Embryonic facial prominence (tissue), 1 donor: Measurements from ENCODE around the gene TIPIN.
"Not testable (repeated sequence)": the region's sequence is repeated elsewhere in the genome, so short reads cannot be mapped to it uniquely, and the experiment has no call there.

Experiments used
- DNase-seq: peaks from one replicate; pipeline ENCODE4 v3.0.0-alpha.2; 2016; ENCODE audit errors: extremely low spot score

The TIPIN gene, protein sequence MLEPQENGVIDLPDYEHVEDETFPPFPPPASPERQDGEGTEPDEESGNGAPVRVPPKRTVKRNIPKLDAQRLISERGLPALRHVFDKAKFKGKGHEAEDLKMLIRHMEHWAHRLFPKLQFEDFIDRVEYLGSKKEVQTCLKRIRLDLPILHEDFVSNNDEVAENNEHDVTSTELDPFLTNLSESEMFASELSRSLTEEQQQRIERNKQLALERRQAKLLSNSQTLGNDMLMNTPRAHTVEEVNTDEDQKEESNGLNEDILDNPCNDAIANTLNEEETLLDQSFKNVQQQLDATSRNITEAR

DNA sequence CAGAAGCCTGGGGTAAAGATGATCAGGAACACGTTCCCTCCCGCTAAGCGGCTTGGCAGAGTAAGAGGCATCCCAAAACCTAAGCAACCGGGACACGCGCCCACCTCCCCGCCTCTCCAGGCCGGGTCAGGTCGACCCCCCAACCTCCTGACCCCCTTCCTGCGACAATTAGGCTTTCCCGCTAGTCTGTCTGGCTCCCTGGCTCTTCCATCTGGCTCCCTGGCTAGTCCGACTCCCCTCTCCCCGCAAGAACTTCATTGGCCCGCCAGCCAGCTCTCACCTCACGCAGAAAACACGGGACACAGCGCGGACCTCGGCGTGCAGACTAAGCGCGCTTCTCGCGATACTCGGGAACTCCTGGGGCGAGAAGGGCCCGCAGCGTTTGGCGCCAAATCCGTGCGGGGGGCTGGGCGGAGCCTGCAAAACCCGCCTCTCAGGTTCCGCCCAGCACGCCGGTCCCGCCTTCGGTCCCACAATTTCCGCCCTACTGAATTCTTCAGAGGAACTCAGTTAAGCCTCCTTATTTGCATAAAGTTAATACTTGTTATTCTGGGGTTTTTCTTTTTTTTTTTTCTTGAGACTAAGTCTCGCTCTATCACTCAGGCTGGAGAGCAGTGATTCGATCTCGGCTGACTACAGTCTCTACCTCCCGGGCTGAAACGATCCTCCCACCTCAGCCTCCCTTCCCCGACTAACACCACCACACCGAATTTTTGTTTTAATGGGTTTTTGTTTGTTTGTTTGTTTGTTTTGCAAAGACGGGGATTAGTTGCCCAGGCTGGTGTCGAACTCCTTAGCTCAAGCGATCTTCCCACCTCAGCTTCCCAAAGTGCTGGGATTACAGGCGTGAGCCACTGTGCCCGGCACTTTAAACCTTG is at the start of gene TIPIN:
Gene TIPIN (minus strand): TSS at position 327 of the 878 bp plus-strand sequence. CDS start 3,738 bp downstream, outside the sequence.
- DNase-seq = peak; percentile 90

DNA sequence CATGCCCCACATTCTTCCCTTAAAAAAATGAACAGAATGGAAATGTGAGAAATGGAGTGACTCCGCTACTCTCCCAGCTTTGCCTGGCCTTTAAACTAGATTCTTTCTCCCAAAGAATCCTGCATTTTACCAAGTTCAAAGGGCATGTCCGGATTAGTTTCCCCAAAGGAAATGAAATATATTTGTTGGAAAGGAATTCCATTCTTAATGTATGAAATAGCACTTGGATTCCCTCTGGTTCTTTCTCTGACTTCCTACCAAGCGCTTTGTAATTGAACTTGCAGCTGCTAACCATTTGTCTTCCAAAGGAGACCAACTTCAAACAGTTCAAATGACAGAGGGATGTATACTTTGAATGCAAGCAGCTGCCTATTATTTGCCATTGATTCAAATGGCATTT is 49.1 kb upstream of the TIPIN start:
- DNase-seq = no peak

DNA sequence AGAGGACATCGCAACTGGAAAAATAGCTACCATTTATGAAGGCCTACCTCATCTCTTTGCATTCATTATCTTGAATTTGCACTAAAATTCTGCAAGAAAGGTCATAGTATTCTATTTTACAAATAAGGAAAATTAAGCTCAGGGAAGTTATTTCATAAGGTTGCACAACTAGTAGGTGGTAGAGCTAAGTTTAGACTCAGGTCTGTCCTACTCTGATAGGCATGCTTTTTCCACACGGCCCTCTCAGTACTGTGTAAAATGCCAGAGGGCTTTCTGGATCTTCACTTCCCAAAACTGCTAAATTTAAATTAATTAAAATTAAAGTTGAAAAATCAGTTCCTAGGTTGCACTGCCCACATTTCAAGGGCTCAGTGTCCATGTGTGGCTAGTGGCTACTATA is 48.5 kb upstream of the TIPIN start:
- DNase-seq = no peak

DNA sequence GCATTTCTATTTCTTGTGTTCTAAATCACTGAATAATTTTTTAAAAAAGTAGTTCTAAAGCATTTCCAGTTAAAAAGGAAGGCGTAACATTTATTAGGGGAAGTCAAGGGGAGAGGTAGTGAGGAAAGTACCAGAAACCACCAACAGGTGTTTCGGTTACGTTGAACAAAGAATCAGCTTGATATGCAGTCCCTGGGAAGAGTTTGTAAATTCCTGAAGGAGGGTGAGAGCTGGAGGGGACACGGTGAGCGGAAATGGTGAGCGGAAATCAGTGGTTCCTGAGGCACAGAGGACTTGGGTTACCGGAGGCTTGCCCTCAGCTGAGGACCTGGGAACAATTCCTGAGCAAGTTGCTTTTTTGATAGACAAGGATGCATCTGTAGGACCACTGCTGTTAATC is 48.0 kb upstream of the TIPIN start:
- no peak for DNase-seq

DNA sequence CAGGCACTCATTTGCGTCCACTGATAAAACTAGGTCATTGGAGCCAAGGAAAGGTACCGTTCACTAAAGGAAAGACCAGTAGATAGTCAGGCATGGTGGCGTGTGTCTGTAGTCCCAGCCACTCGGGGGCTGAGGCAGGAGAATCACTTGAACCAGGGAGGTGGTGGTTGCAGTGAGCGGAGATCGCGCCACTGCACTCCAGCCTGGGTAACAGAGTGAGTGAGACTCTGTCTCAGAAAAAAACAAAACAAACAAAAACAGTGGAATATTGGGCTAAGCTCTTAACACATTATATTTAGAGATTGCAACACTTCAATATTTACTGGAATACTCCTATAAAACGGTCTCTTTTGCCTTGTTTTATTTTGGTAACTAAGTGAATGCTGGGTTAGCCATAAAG is 47.6 kb upstream of the TIPIN start:
- no peak for DNase-seq

DNA sequence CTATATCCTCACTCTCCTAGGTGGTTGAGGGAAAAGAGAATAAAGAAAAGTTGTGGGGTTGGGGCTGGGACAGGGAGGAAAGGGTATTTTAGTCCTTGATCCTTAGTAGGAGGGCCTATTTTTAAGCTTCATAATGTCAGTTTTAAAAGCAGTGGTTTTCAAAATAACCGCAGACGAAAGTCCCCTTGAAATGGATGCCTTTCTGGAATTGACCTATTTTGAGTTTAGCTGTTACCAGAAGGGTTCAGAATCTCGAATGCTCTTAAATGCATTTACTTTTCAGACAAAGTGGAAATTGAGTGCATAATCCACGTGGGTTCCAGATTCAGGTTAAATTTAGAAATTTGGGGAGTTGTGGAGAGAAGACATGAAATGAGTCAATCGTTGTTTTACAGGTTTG is 46.8 kb upstream of the TIPIN start:
- no peak for DNase-seq

DNA sequence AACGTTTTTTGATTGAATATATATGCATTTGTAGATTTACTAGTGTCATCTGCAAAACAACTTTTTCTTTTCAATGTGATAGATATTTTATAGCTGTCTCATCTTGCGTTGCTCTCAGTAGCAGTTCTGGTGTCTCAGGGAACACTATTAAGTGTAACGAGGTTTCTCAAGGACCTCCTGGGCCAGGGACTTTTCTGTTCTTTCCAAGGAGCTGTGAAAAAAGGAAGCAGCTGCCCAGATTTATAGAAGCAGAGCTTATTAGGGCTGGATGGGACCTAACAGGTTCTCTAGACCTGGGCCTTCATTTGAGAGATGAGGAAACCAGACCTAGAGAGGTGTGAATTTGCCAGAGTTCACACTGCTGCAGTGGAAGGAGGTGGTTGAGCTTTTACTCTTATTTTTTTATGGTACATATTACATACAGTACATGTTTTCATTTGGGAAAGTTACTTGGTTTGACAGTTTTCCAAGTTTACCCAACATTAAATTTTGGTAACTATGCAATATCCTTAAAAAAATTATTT is 46.3 kb upstream of the TIPIN start:
- DNase-seq = no peak

DNA sequence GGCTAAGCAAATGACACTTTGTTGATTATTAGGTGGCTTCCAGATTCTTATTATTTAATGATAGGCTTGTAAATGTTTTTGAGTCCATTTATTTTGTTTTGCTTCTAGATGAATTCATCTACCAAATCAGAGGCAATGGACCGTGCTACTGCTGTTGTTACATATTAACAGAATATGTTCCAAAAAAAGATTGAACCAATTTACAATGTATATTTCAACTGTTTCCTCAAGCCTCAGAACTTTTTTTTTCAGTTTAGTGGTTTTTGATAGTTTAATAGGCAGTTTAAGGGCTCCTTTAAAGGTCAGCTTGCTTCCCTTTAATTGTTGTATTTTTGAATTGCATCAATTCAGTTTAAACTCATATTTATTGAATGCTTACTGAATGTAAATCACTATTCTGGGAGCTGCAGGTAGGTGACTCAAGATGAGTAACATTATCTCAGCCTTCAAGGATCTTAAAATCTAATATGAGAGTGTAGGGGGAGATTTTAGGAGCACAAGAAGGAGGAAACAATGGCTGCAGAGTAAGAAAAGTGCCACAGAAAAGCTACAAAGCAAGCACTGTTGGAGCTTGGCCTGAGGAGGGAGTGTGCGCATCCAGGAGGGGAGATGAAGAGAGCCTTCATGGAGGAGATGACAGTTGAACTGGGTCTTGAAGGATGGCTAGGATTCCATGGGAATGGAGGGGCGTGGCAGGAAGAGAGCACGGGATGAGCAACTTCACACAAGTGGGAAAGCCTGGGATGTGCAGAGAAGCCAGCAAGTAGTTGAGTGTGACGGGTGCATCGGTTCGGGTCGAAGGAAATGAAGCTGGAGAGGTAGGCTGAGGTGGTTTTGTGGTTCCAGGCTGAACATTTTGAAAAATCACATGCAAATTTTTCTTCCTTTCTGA is 44.9 kb upstream of the TIPIN start:
- DNase-seq = no peak

DNA sequence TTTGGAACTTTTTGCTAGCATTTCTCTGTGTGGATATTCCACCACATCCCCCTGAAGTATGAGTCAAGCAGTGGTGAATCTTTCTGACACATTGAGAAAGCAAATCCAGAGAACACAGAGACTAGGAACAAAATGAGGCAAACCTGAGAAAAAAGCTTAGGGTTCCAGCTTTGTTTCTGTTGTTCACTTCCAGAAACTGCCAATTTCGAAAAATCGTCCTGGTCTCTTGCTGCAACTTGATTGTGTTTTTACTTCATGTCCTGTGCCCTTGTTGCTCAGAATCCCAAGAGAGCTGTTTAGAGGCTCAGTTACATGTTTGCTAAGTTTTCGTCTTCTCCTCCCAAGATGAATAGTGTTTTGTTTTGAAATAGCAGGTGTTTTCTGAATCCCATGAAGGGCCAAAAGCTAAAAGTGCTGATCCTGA is 43.9 kb upstream of the TIPIN start:
- DNase-seq = no peak

DNA sequence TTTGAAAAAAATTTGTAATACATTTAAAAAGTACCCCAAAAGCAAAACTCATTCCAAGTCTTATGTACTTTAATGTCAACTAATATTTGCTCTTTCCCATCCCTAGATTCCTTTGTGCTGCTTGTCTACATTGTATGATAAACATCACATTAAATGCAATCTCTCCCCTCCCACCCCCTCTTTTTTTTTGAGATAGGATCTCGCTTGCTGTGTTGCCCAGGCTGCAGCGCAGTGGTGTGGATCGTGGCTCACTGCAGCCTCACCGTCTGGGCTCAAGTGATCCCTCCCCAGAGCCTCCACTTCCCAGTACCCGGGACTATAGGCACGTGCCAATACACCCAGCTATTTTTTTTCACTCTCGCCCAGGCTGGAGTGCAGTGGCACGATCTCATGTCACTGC is 42.8 kb upstream of the TIPIN start:
- DNase-seq = no peak

DNA sequence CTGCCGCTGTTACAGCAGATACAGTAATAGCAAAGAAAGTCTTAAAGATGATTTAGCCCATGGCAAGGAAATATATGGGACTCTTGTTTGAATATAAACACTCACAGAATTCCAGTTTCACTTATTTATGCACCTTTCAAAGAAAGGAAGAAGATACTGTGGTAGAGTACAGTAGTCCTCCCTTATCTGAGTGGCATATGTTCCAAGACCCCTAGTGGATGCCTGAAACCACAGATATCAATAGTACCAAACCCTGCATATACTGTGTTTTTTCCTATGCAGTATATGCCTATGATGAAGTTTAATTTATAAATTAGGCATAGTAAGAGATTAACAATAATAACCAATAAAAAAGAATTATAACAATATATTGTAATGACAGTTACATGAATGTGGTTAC is 38.4 kb upstream of the TIPIN start:
- no peak for DNase-seq

DNA sequence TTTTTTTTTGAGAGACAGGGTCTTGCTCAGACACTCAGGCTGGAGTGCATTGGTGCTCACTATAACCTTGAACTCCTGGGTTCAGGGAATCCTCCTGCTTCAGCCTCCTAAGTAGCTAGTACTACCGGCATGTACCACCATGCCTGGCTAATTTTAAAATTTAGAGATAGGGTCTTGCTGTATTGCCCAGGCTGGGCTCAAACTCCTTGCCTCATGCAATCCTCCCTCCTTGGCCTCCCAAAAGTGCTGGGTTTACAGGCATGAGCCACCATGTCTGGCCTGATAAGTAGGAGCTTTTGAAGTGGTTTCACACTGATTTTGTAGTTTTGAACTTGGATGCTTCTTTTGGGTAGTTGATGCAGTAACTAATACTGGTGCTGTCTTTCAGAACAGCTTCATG is 38.0 kb upstream of the TIPIN start:
- no peak for DNase-seq

DNA sequence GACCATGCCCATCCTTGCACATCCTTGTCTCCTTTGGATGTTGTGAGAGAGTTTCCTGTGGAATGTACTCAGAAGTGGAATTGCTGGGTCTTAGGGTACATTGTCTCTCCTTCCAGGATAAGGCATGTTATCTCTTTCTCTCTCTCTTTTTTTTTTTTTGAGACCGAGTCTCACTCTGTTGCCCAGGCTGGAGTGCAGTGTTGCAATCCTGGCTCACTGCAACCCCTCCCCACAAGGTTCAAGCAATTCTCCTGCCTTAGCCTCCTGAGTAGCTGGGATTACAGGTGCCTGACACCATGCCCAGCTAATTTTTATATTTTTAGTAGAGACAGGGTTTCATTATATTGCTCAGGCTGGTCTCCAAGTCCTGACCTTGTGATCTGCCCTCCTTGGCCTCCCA is 36.6 kb upstream of the TIPIN start:
- DNase-seq = not testable (repeated sequence)

DNA sequence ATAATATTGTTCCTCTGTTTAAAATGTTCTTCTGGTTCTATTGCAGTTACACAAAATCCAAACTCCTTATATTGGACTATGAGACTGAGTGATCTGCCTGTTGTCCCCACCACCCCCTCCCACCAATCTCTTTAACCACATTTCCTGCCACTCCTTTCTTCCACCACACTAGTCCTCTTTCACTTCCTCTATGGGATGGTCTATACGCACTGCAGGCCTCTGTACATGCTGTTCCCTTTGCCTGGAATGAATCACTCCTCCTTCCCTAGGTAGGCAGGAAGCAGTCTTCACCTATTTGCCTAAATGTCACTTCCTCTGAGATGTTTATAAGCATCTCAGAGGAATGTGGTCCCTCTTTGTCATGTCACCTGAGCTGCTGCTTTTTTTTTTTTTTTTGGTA is 34.2 kb upstream of the TIPIN start:
- no peak for DNase-seq

DNA sequence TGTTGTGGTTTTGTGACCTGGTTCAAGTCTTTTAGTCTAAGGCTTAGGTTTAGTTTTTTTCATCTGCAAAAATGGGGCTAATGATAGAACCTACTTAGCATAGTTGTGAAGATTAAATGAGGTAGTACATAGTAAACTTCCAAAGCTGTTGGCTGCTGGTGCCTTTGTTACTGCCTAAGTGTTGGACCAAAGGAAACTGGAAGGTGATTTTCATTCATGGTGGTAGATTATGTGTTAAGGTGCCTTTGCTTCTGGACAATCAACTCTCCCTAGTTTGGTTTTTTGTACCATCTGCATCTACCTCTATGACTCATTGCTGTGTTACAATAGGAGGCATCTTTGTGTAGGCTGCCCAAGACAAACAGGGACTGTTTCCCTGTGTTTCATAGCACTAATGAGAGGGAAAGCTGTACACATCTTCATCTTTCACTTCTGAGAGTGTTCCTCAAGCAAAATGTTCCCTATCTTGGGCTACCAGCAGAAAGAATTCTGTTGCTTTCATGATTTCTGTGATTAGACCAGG is 33.4 kb upstream of the TIPIN start:
- DNase-seq = no peak

DNA sequence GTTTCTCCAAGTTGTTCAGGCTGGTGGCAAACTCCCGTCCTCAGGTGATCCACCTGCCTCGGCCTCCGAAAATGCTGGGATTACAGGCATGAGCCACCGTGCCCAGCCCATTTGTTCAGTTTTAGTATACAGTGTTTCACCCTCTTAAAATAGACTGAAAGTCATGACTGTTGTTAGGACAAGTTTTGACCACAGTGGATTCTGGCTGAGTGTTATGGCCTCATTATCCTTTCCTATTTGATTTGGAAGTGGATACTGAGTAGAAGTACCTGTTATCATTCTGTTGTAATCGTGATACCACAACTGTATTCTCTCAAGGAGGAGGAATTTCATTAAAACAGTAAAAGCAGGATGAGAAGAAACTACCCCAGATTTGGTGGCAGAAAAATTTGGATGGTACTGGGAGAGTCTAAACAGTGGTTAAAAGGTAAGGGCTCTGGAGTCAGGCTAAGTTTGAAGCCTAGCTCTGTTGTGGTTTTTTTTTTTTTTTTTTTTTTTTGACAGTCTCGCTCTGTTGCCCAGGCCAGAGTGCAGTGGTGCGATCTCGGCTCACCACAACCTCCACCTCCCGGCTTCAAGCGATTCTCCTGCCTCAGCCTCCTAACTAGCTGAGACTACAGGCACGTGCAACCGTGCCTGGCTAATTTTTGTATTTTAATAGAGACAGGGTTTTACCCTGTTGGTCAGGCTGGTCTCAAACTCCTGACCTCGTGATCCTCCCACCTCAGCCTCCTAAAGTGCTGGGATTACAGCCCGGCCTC is 32.8 kb upstream of the TIPIN start:
- DNase-seq = no peak

DNA sequence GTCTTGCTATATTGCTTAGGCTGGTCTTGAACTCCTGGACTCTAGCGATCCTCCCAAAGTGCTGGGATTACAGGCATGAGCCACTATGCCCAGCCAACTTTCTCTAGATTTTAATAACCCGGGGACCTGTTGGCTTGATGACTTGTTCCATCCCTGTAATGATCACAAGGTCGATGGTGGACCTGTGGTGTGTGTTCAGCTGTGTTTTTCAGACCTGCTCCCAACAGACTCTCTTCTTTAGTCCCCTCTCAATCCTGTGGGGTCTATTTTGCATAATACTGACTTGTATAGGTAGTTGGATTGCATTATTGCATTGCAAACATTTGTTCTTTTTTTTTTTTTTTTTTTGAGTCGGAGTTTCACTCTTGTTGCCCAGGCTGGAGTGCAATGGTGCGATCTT is 32.1 kb upstream of the TIPIN start:
- no peak for DNase-seq

DNA sequence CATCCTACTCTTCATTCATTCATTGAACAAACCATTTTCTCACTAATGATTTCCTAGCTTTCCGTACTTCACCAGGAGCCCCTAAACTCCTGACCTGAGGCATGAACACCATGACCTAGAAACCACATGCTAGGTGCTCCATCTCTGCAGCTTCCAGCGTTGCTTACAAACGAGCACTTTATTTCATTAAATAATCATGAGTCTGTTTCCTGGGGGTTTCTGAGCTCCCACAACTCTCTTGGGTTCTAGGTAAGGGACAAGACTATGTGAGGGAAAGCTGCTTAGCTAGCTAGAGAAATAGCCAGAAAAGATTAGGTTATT is 31.5 kb upstream of the TIPIN start:
- no peak for DNase-seq

DNA sequence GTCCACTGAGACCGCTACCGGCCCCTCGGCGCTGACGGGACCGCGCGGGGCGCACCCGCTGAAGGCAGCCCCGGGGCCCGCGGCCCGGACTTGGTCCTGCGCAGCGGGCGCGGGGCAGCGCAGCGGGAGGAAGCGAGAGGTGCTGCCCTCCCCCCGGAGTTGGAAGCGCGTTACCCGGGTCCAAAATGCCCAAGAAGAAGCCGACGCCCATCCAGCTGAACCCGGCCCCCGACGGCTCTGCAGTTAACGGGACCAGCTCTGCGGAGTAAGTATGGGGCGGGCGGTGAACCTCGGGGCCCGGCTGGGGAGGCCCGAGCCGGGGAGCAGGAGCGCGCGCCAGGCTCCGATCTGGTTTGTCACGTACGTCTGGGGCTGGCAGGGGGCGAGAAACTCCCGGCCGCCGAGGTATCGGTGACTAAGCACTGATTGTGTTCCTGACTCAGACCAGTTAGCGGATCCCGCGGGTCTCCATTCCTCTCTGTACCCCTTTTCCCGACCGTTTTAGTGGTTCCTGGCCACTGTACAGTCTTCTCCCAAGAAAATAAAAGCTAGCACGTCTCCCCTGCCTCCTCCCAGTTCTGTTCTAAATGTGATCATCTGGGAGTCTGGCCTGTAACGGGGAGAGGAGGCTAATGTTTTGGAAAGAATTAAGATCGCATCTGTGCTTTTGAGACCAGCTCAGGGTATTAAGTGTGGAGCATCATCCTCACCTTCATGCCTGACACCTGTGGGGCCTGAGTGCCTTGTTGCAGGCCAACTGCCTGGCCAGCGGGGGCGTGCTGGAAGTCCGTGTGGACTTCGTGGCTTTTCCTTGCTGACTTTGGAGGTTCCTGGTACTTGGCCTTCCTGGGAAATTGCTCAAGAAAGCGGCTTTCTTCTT is 30.9 kb upstream of the TIPIN start:
- DNase-seq = peak; percentile 15
